ENCODE results near the gene CAPN1. TPM values are rescaled to one million over a fixed set of nuclear protein-coding genes. Genes with fewer than 3 reads are reported as not detected.

CAPN1 gene
- total and polyA plus RNA-seq, 2 of the 13 experiments (the other 11 are each of a cell fraction or from before 2014, with no cell fraction given), result 57.3 to 82.6 TPM

DNA sequence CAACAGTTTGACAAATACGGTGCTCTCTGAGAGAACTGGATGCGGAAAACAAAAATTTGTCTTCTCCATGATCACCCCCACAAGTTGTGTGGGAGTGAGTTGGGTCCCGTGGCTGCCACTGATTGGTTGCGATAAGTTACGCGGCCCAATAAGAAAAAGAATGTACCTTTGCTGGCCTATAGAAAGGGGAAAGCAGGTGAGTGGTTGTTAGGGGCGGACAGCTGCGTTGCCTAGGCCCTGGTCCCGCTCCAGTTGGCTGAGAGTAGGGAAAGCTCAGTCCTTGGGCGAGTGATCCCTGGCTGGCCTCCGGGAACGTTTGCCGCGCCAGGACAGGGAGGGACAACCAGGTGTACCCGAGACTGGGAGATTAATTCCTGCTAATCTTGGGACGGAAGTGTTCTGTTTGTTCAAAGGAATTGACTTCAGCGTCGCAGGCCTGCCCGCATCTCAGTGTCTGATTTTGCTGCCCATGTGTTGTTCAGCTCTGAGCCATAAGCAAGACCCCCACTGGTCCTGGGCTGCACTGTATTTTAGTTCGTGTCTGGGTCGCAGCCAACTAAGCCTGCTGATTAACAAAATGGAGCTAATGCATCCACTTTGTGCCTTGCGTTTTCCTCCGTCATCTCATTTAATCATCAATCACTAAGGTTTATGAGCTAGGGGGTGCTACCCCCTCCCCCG is 46.6 kb upstream of the CAPN1 start (continued):
- TF ChIP-seq, protein P1, sequence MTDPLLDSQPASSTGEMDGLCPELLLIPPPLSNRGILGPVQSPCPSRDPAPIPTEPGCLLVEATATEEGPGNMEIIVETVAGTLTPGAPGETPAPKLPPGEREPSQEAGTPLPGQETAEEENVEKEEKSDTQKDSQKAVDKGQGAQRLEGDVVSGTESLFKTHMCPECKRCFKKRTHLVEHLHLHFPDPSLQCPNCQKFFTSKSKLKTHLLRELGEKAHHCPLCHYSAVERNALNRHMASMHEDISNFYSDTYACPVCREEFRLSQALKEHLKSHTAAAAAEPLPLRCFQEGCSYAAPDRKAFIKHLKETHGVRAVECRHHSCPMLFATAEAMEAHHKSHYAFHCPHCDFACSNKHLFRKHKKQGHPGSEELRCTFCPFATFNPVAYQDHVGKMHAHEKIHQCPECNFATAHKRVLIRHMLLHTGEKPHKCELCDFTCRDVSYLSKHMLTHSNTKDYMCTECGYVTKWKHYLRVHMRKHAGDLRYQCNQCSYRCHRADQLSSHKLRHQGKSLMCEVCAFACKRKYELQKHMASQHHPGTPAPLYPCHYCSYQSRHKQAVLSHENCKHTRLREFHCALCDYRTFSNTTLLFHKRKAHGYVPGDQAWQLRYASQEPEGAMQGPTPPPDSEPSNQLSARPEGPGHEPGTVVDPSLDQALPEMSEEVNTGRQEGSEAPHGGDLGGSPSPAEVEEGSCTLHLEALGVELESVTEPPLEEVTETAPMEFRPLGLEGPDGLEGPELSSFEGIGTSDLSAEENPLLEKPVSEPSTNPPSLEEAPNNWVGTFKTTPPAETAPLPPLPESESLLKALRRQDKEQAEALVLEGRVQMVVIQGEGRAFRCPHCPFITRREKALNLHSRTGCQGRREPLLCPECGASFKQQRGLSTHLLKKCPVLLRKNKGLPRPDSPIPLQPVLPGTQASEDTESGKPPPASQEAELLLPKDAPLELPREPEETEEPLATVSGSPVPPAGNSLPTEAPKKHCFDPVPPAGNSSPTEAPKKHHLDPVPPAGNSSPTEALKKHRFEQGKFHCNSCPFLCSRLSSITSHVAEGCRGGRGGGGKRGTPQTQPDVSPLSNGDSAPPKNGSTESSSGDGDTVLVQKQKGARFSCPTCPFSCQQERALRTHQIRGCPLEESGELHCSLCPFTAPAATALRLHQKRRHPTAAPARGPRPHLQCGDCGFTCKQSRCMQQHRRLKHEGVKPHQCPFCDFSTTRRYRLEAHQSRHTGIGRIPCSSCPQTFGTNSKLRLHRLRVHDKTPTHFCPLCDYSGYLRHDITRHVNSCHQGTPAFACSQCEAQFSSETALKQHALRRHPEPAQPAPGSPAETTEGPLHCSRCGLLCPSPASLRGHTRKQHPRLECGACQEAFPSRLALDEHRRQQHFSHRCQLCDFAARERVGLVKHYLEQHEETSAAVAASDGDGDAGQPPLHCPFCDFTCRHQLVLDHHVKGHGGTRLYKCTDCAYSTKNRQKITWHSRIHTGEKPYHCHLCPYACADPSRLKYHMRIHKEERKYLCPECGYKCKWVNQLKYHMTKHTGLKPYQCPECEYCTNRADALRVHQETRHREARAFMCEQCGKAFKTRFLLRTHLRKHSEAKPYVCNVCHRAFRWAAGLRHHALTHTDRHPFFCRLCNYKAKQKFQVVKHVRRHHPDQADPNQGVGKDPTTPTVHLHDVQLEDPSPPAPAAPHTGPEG (CRISPR knock-in tag; IDR thresholded peaks at IDR 0.05), result 0 out of 2 replicates have a peak, but pooled peaks have one; percentile 29
- peak; percentile 95 for TF ChIP-seq RFXAP (CRISPR knock-in tag; IDR thresholded peaks at IDR 0.05; ENCODE audit: borderline replicate concordance)
- TF ChIP-seq LCORL (IDR thresholded peaks at IDR 0.05), result no peak
- 0 out of 2 replicates have a peak, but pooled peaks have one; percentile 3 for TF ChIP-seq LCORL (CRISPR knock-in tag; IDR thresholded peaks at IDR 0.05)
- TF ChIP-seq REPIN1 (CRISPR knock-in tag; IDR thresholded peaks at IDR 0.05; ENCODE audit: borderline replicate concordance, low read depth), result 0 out of 2 replicates have a peak, but pooled peaks have one; percentile 15
- TF ChIP-seq, protein P2, sequence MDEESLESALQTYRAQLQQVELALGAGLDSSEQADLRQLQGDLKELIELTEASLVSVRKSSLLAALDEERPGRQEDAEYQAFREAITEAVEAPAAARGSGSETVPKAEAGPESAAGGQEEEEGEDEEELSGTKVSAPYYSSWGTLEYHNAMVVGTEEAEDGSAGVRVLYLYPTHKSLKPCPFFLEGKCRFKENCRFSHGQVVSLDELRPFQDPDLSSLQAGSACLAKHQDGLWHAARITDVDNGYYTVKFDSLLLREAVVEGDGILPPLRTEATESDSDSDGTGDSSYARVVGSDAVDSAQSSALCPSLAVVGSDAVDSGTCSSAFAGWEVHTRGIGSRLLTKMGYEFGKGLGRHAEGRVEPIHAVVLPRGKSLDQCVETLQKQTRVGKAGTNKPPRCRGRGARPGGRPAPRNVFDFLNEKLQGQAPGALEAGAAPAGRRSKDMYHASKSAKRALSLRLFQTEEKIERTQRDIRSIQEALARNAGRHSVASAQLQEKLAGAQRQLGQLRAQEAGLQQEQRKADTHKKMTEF (CRISPR knock-in tag; IDR thresholded peaks at IDR 0.05), result no peak
- TF ChIP-seq, protein P3, sequence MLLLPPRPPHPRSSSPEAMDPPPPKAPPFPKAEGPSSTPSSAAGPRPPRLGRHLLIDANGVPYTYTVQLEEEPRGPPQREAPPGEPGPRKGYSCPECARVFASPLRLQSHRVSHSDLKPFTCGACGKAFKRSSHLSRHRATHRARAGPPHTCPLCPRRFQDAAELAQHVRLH (CRISPR knock-in tag; IDR thresholded peaks at IDR 0.05; ENCODE audit: borderline replicate concordance, low read depth), result no peak
- TF ChIP-seq, protein P4, sequence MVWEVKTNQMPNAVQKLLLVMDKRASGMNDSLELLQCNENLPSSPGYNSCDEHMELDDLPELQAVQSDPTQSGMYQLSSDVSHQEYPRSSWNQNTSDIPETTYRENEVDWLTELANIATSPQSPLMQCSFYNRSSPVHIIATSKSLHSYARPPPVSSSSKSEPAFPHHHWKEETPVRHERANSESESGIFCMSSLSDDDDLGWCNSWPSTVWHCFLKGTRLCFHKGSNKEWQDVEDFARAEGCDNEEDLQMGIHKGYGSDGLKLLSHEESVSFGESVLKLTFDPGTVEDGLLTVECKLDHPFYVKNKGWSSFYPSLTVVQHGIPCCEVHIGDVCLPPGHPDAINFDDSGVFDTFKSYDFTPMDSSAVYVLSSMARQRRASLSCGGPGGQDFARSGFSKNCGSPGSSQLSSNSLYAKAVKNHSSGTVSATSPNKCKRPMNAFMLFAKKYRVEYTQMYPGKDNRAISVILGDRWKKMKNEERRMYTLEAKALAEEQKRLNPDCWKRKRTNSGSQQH (CRISPR knock-in tag; IDR thresholded peaks at IDR 0.05; ENCODE audit: low read depth), result peak; percentile 37; the same call in 1 of the 2 replicates
- TF ChIP-seq, protein P5, sequence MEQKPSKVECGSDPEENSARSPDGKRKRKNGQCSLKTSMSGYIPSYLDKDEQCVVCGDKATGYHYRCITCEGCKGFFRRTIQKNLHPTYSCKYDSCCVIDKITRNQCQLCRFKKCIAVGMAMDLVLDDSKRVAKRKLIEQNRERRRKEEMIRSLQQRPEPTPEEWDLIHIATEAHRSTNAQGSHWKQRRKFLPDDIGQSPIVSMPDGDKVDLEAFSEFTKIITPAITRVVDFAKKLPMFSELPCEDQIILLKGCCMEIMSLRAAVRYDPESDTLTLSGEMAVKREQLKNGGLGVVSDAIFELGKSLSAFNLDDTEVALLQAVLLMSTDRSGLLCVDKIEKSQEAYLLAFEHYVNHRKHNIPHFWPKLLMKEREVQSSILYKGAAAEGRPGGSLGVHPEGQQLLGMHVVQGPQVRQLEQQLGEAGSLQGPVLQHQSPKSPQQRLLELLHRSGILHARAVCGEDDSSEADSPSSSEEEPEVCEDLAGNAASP (CRISPR knock-in tag; IDR thresholded peaks at IDR 0.05; ENCODE audit: borderline replicate concordance), result no peak
- 0 out of 2 replicates have a peak, but pooled peaks have one; percentile 40 for TF ChIP-seq CREM (IDR thresholded peaks at IDR 0.05)
- no peak for TF ChIP-seq CREM (CRISPR knock-in tag; IDR thresholded peaks at IDR 0.05)
- TF ChIP-seq FOXK2 (IDR thresholded peaks at IDR 0.05), result no peak
- TF ChIP-seq, protein P6, sequence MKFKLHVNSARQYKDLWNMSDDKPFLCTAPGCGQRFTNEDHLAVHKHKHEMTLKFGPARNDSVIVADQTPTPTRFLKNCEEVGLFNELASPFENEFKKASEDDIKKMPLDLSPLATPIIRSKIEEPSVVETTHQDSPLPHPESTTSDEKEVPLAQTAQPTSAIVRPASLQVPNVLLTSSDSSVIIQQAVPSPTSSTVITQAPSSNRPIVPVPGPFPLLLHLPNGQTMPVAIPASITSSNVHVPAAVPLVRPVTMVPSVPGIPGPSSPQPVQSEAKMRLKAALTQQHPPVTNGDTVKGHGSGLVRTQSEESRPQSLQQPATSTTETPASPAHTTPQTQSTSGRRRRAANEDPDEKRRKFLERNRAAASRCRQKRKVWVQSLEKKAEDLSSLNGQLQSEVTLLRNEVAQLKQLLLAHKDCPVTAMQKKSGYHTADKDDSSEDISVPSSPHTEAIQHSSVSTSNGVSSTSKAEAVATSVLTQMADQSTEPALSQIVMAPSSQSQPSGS (CRISPR knock-in tag; IDR thresholded peaks at IDR 0.05), result no peak
- TF ChIP-seq, protein P7, sequence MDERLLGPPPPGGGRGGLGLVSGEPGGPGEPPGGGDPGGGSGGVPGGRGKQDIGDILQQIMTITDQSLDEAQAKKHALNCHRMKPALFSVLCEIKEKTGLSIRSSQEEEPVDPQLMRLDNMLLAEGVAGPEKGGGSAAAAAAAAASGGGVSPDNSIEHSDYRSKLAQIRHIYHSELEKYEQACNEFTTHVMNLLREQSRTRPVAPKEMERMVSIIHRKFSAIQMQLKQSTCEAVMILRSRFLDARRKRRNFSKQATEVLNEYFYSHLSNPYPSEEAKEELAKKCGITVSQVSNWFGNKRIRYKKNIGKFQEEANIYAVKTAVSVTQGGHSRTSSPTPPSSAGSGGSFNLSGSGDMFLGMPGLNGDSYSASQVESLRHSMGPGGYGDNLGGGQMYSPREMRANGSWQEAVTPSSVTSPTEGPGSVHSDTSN (CRISPR knock-in tag; IDR thresholded peaks at IDR 0.05), result peak; percentile 61
- peak; percentile 73 for TF ChIP-seq RFX5 (IDR thresholded peaks at IDR 0.05; ENCODE audit: low read depth, low read length)
- peak; percentile 52 for TF ChIP-seq ZNF121 (CRISPR knock-in tag; IDR thresholded peaks at IDR 0.05)
